Karpas-422 (cell line): Measurements from ENCODE around the gene PDE4C. TPM values are rescaled to one million over a fixed set of nuclear protein-coding genes. Genes with fewer than 3 reads are reported as not detected.
A peak's percentile ranks its signal among the peaks of the same experiment; 100 is the strongest.

Source experiments
- DNase-seq: peaks from one replicate; pipeline ENCODE4 v3.0.0-alpha.2; 2015
- H2AFZ ChIP-seq: fragments of 200-600 bp; sonication (generic); 2 replicates; pipeline ENCODE4 v1.6.1; 2014; ENCODE audit warnings: antibody characterized with exemption, low read length, mixed read lengths
- H3K27ac ChIP-seq: fragments of 200-600 bp; sonication (generic); 2 replicates; pipeline ENCODE4 v1.5.1; 2014; ENCODE audit warnings: mild to moderate bottlenecking, low read length, moderate library complexity
- H3K27me3 ChIP-seq: fragments of 200-600 bp; sonication (generic); 2 replicates; pipeline ENCODE4 v1.6.1; 2014; ENCODE audit warnings: low read length, mixed read lengths
- H3K36me3 ChIP-seq: fragments of 200-600 bp; sonication (generic); 2 replicates; pipeline ENCODE4 v1.6.1; 2014; ENCODE audit warnings: low read length, mixed read lengths; ENCODE audit not compliant: insufficient read depth
- H3K4me1 ChIP-seq: fragments of 200-600 bp; sonication (generic); 2 replicates; pipeline ENCODE4 v1.6.1; 2014; ENCODE audit warnings: mild to moderate bottlenecking, low read length, mixed read lengths
- H3K4me2 ChIP-seq: fragments of 200-600 bp; sonication (generic); 2 replicates; pipeline ENCODE4 v1.6.1; 2014; ENCODE audit warnings: low read length, low read depth, mild to moderate bottlenecking; ENCODE audit not compliant: poor library complexity, severe bottlenecking
- H3K4me3 ChIP-seq: fragments of 200-600 bp; sonication (generic); 2 replicates; pipeline ENCODE4 v1.5.1; 2014; ENCODE audit warnings: mild to moderate bottlenecking, antibody characterized with exemption, low read length, mixed read lengths
- H3K79me2 ChIP-seq: fragments of 200-600 bp; sonication (generic); 2 replicates; pipeline ENCODE4 v1.6.1; 2014; ENCODE audit warnings: mild to moderate bottlenecking, low read length, mixed read lengths
- H3K9ac ChIP-seq: fragments of 200-600 bp; sonication (generic); 2 replicates; pipeline ENCODE4 v1.6.0; 2014; ENCODE audit warnings: low read length
- H3K9me2 ChIP-seq: fragments of 200-600 bp; sonication (generic), shearing (Covaris generic); replicated peaks from 2 replicates; pipeline ENCODE4 v1.6.0; 2014; ENCODE audit warnings: mild to moderate bottlenecking, low read length, moderate library complexity; ENCODE audit not compliant: insufficient read depth
- H3K9me3 ChIP-seq: fragments of 300-700, 200-600 bp; sonication (generic); 2 replicates; pipeline ENCODE4 v1.6.1; 2014; ENCODE audit warnings: low read length, mixed read lengths
- H4K20me1 ChIP-seq: fragments of 200-600 bp; sonication (generic); 2 replicates; pipeline ENCODE4 v1.6.1; 2014; ENCODE audit warnings: mild to moderate bottlenecking, antibody characterized with exemption, low read length, low read depth; ENCODE audit not compliant: insufficient read depth
- total RNA-seq: library from RNA; depleted of rRNA; stranded (reverse); fragments of >200 nt; shearing (Covaris generic); gene quantifications from 2 replicates; pipeline ENCODE4 v1.2.3, GENCODE V29; 2014; ENCODE audit warnings: low replicate concordance

PDE4C gene
- total RNA-seq, 1 experiment from 2014 or later = not detected

GRCh38 chr19:18203863-18204393, 22.3 kb downstream of the PDE4C start, which contains the start of gene RAB3A:
Gene RAB3A (minus strand): TSS chr19:18204042. CDS start chr19:18202740, 1,302 bp downstream.
- H3K9me3 ChIP-seq = no peaks in the 10 kb centered on the region
- DNase-seq = peak; percentile 100
- peak within 1 kb of the TSS; percentile 80 for H3K9ac ChIP-seq

GRCh38 chr19:18203408-18203862, 22.8 kb downstream of the PDE4C start:
- peak overlapping the region; percentile 86 for H3K4me2 ChIP-seq
- H3K9ac ChIP-seq = peak overlapping the region; percentile 80
- no peaks in the 10 kb centered on the region for H3K9me2 ChIP-seq
- peak overlapping the region; percentile 49; the same call in 1 of the 2 replicates for H2AFZ ChIP-seq
- H3K27me3 ChIP-seq = no peaks in the 10 kb centered on the region
- H3K27ac ChIP-seq = peak overlapping the region; percentile 47
- H4K20me1 ChIP-seq = peaks cover 8% of the 10 kb centered on the region
- DNase-seq = peak; percentile 78
- peak overlapping the region; percentile 93 for H3K4me3 ChIP-seq
- peaks cover 18% of the 10 kb centered on the region; the same call in 1 of the 2 replicates for H3K36me3 ChIP-seq
- peaks cover 30% of the 10 kb centered on the region for H3K4me1 ChIP-seq
- H3K9me3 ChIP-seq = no peaks in the 10 kb centered on the region
- H3K79me2 ChIP-seq = peaks cover 22% of the 10 kb centered on the region

More at GRCh38 chr19:18203863-18204393, 22.3 kb downstream of the PDE4C start, which contains the start of gene RAB3A:
- H3K27me3 ChIP-seq = no peaks in the 10 kb centered on the region
- H4K20me1 ChIP-seq = peaks cover 8% of the 10 kb centered on the region
- peak within 1 kb of the TSS; percentile 70 for H3K27ac ChIP-seq
- peak within 1 kb of the TSS; percentile 71 for H2AFZ ChIP-seq
- no peaks in the 10 kb centered on the region for H3K9me2 ChIP-seq
- H3K4me3 ChIP-seq = peak within 1 kb of the TSS; percentile 93
- peaks cover 30% of the 10 kb centered on the region for H3K4me1 ChIP-seq
- peaks cover 22% of the 10 kb centered on the region for H3K79me2 ChIP-seq
- peaks cover 15% of the 10 kb centered on the region; the same call in 1 of the 2 replicates for H3K36me3 ChIP-seq
- peak within 1 kb of the TSS; percentile 86 for H3K4me2 ChIP-seq

GRCh38 chr19:18202778-18203407, 23.3 kb downstream of the PDE4C start:
- peak overlapping the region; percentile 49; the same call in 1 of the 2 replicates for H2AFZ ChIP-seq
- peaks cover 27% of the 10 kb centered on the region for H3K4me1 ChIP-seq
- H3K9me3 ChIP-seq = no peaks in the 10 kb centered on the region
- peak overlapping the region; percentile 93 for H3K4me3 ChIP-seq
- peaks cover 21% of the 10 kb centered on the region; the same call in 1 of the 2 replicates for H3K36me3 ChIP-seq
- H4K20me1 ChIP-seq = peaks cover 8% of the 10 kb centered on the region
- H3K4me2 ChIP-seq = peak overlapping the region; percentile 86
- peak; percentile 78 for DNase-seq
- peak overlapping the region; percentile 47 for H3K27ac ChIP-seq
- no peaks in the 10 kb centered on the region for H3K27me3 ChIP-seq
- no peaks in the 10 kb centered on the region for H3K9me2 ChIP-seq
- peak overlapping the region; percentile 80 for H3K9ac ChIP-seq
- peaks cover 22% of the 10 kb centered on the region for H3K79me2 ChIP-seq

- DNase-seq = no peak
- Histone ChIP-seq H3K9me2 (no peaks in the 10 kb centered on the region), H3K79me2 (peaks cover 22% of the 10 kb centered on the region), H3K4me2 (peak overlapping the region; percentile 86), H3K9me3 (no peaks in the 10 kb centered on the region), H4K20me1 (peaks cover 8% of the 10 kb centered on the region), H3K36me3 (peaks cover 21% of the 10 kb centered on the region; the same call in 1 of the 2 replicates), H3K4me1 (peaks cover 27% of the 10 kb centered on the region), H3K27me3 (no peaks in the 10 kb centered on the region), H3K27ac (no peak overlapping the region), H2AFZ (no peak overlapping the region), H3K4me3 (peak overlapping the region; percentile 93; the same call in 1 of the 2 replicates), H3K9ac (peak overlapping the region; percentile 80)
Measured at GRCh38 chr19:18202397-18202777, 23.9 kb downstream of the PDE4C start.

- peaks cover 25% of the 10 kb centered on the region for H3K4me1 ChIP-seq
- peaks cover 21% of the 10 kb centered on the region; the same call in 1 of the 2 replicates for H3K36me3 ChIP-seq
- no peak overlapping the region for H3K27ac ChIP-seq
- H4K20me1 ChIP-seq = peaks cover 8% of the 10 kb centered on the region
- no peaks in the 10 kb centered on the region for H3K9me2 ChIP-seq
- DNase-seq = no peak
- no peak overlapping the region for H3K4me2 ChIP-seq
- H2AFZ ChIP-seq = no peak overlapping the region
- H3K9ac ChIP-seq = no peak overlapping the region
- H3K79me2 ChIP-seq = peaks cover 28% of the 10 kb centered on the region
- H3K9me3 ChIP-seq = no peaks in the 10 kb centered on the region
- H3K4me3 ChIP-seq = no peak overlapping the region
- no peaks in the 10 kb centered on the region for H3K27me3 ChIP-seq
Measured at GRCh38 chr19:18198374-18198773, 27.9 kb downstream of the PDE4C start.

GRCh38 chr19:18197941-18198340, 28.3 kb downstream of the PDE4C start:
- no peak overlapping the region for H2AFZ ChIP-seq
- H3K9me3 ChIP-seq = no peaks in the 10 kb centered on the region
- no peak overlapping the region for H3K27ac ChIP-seq
- peaks cover 21% of the 10 kb centered on the region for H3K4me1 ChIP-seq
- peaks cover 21% of the 10 kb centered on the region; the same call in 1 of the 2 replicates for H3K36me3 ChIP-seq
- no peaks in the 10 kb centered on the region for H3K9me2 ChIP-seq
- no peak overlapping the region for H3K9ac ChIP-seq
- DNase-seq = no peak
- no peak overlapping the region for H3K4me2 ChIP-seq
- peaks cover 23% of the 10 kb centered on the region for H3K79me2 ChIP-seq
- H3K4me3 ChIP-seq = no peak overlapping the region
- no peaks in the 10 kb centered on the region for H3K27me3 ChIP-seq
- peaks cover 8% of the 10 kb centered on the region for H4K20me1 ChIP-seq

GRCh38 chr19:18197306-18197705, 28.9 kb downstream of the PDE4C start:
- no peak overlapping the region for H3K27ac ChIP-seq
- peaks cover 5% of the 10 kb centered on the region for H4K20me1 ChIP-seq
- H2AFZ ChIP-seq = no peak overlapping the region
- no peak overlapping the region for H3K4me2 ChIP-seq
- peaks cover 17% of the 10 kb centered on the region for H3K4me1 ChIP-seq
- no peak overlapping the region for H3K9ac ChIP-seq
- H3K4me3 ChIP-seq = no peak overlapping the region
- peaks cover 18% of the 10 kb centered on the region; the same call in 1 of the 2 replicates for H3K36me3 ChIP-seq
- no peaks in the 10 kb centered on the region for H3K27me3 ChIP-seq
- no peak for DNase-seq
- no peaks in the 10 kb centered on the region for H3K9me2 ChIP-seq
- no peaks in the 10 kb centered on the region for H3K9me3 ChIP-seq
- peaks cover 18% of the 10 kb centered on the region for H3K79me2 ChIP-seq

- Histone ChIP-seq H3K4me3 (no peak overlapping the region), H3K4me1 (peaks cover 24% of the 10 kb centered on the region), H3K36me3 (peaks cover 10% of the 10 kb centered on the region; the same call in 1 of the 2 replicates), H3K4me2 (no peak overlapping the region), H3K9ac (no peak overlapping the region), H3K9me2 (no peaks in the 10 kb centered on the region), H4K20me1 (no peaks in the 10 kb centered on the region), H3K9me3 (no peaks in the 10 kb centered on the region), H2AFZ (no peak overlapping the region), H3K79me2 (peaks cover 9% of the 10 kb centered on the region), H3K27me3 (no peaks in the 10 kb centered on the region), H3K27ac (no peak overlapping the region)
- DNase-seq = no peak
Measured at GRCh38 chr19:18196511-18196845, 29.8 kb downstream of the PDE4C start.
